ENCODE measurements around the gene PIEZO1. TPM values are rescaled to one million over a fixed set of nuclear protein-coding genes. Genes with fewer than 3 reads are reported as not detected.

Gene PIEZO1
- total and polyA plus RNA-seq, 9 of the 15 experiments (the other 6 are each of a cell fraction or from before 2014, with no cell fraction given) = 3.6 to 432 (median 131) TPM

DNA sequence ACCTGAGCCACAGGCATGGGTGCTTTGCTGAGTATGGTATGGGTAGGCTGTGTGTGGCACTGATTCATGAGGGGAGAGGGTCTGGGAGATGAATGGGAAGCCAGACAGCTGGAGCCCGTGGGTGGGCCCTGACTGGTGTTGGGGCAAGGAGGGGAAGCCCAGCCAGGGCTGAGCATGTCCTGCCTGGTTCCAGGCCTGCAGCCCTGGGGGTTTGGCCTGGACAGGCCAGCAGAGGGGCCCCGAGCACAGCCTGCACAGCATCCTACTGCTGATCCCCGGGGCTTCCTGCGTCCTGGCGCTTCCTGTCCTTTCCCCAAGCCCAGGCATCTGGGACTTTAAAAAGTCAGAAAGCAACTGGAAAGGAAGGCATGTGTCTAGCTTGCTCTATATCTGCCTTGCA lies 117.6 kb downstream of the PIEZO1 start:
- no peak overlapping the region for H2AFZ ChIP-seq (ENCODE audit: low read depth, low read length)
- in situ Hi-C loops (cut with MboI) (no loop called here), intact Hi-C loops (cut with micrococcal nuclease) (no loop called here)
- no peak overlapping the region for H3K4me2 ChIP-seq (ENCODE audit: insufficient read depth, low read length)
- H3K79me2 ChIP-seq (ENCODE audit: control insufficient read depth, insufficient read depth, low read length) = peaks cover 26% of the 10 kb centered on the region
- H3K27ac ChIP-seq (ENCODE audit: extremely low read depth, low read depth, low read length) = no peak overlapping the region
- ATAC-seq (no peak), DNase-seq (ENCODE audit: extremely low read depth in 1 of 4, low spot score in 3 of 4) (no peak), FAIRE-seq (no peak)
- H3K27me3 ChIP-seq (ENCODE audit: control insufficient read depth in 2 of 2, insufficient read depth in 2 of 2, low read length in 2 of 2) = no peaks in the 10 kb centered on the region
- no peaks in the 10 kb centered on the region for H3K9me1 ChIP-seq (ENCODE audit: control insufficient read depth, insufficient read depth, low read length)
- no TSS peak for BruUV-seq (replicated peaks)
- 93% methylated on average over 5 of the region's 5 CpGs for WGBS (ENCODE audit: insufficient coverage, low coverage, missing lambda C conversion rate)
- H3K9ac ChIP-seq (ENCODE audit: insufficient read depth in 1 of 2, low read depth in 2 of 2, low read length in 2 of 2) = peak overlapping the region in 1 of 2 experiments; percentile 79; a peak in 2 of 4 replicates
- CTCF ChIA-PET (ENCODE audit: low intra/inter-chr PET ratio) = no interaction called here
- no peaks in the 10 kb centered on the region for H4K20me1 ChIP-seq (replicated peaks; ENCODE audit: control insufficient read depth, insufficient read depth, low read length)
- POLR2A ChIA-PET = interaction anchor here (2.0 kb wide), 1 partner anchor 18 kb away, joined by 6 read pairs; no protein-coding TSS in a partner anchor
- H3K4me3 ChIP-seq = no peak overlapping the region
- peaks cover 15% of the 10 kb centered on the region; the same call in 2 of the 3 replicates for H3K36me3 ChIP-seq (ENCODE audit: control insufficient read depth, insufficient read depth, low read length)
- H3K4me1 ChIP-seq (replicated peaks in 1 of 2; ENCODE audit: control insufficient read depth in 2 of 2, insufficient read depth in 2 of 2, low read length in 2 of 2) = peaks cover 5 to 43% of the 10 kb centered on the region in 2 experiments; a peak in 4 of 5 replicates
- H3K9me3 ChIP-seq (replicated peaks; ENCODE audit: control insufficient read depth, insufficient read depth, low read depth, low read length) = no peaks in the 10 kb centered on the region
- no peak for TF ChIP-seq SAP30 (IDR thresholded peaks at IDR 0.05; ENCODE audit: borderline replicate concordance, insufficient read depth, low read depth, low read length, poor library complexity, severe bottlenecking)
- TF ChIP-seq HNRNPLL (IDR thresholded peaks at IDR 0.05; ENCODE audit: low read depth, low read length, poor library complexity, severe bottlenecking) = no peak
- TF ChIP-seq POLR2G (IDR thresholded peaks at IDR 0.05; ENCODE audit: low read depth, low read length) = 0 out of 2 replicates have a peak, but pooled peaks have one; percentile 21
- TF ChIP-seq, protein P1, sequence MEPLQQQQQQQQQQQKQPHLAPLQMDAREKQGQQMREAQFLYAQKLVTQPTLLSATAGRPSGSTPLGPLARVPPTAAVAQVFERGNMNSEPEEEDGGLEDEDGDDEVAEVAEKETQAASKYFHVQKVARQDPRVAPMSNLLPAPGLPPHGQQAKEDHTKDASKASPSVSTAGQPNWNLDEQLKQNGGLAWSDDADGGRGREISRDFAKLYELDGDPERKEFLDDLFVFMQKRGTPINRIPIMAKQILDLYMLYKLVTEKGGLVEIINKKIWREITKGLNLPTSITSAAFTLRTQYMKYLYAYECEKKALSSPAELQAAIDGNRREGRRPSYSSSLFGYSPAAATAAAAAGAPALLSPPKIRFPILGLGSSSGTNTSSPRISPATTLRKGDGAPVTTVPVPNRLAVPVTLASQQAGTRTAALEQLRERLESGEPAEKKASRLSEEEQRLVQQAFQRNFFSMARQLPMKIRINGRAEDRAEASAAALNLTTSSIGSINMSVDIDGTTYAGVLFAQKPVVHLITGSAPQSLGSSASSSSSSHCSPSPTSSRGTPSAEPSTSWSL (CRISPR knock-in tag; IDR thresholded peaks at IDR 0.05; ENCODE audit: borderline replicate concordance) = no peak
